ENCODE data around the gene MEA1. TPM values are rescaled to one million over a fixed set of nuclear protein-coding genes. Genes with fewer than 3 reads are reported as not detected.
A peak's percentile ranks its signal among the peaks of the same experiment; 100 is the strongest.

MEA1 gene
- total RNA-seq, 1 donor from 2014 or later = 54.2 TPM

DNA sequence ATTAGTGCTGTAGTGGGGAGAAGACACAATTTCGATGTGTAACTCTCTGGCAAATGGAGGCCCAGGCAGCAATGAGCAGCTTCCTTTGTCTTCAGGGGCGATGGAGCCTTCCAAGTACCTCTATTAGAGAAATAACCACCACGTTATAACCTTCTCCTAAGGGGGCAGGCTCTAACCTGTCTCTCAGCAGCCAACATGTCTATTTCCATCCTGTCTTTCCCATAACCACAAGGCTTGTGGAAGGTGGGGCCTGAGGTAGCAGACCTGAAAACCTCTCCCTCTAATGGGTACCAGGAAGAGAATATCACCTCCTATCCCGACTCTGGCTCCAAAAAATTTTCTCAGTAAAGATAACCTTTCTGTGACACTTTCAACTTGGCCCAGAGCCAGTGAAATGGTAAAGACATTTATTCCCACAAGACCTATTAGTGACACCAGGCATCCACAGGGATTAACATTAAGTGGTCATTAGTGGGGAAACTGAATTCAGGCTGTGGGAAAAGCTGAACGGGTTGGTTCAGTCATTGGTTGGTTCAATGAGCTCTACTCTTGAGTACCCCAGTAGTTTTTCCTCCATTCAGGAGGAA is 38.7 kb downstream of the MEA1 start:
- no peak for FAIRE-seq
- H3K4me3 Mint-ChIP-seq (ENCODE audit: unreplicated experiment) = no peak overlapping the region
- TF ChIP-seq, protein P1, sequence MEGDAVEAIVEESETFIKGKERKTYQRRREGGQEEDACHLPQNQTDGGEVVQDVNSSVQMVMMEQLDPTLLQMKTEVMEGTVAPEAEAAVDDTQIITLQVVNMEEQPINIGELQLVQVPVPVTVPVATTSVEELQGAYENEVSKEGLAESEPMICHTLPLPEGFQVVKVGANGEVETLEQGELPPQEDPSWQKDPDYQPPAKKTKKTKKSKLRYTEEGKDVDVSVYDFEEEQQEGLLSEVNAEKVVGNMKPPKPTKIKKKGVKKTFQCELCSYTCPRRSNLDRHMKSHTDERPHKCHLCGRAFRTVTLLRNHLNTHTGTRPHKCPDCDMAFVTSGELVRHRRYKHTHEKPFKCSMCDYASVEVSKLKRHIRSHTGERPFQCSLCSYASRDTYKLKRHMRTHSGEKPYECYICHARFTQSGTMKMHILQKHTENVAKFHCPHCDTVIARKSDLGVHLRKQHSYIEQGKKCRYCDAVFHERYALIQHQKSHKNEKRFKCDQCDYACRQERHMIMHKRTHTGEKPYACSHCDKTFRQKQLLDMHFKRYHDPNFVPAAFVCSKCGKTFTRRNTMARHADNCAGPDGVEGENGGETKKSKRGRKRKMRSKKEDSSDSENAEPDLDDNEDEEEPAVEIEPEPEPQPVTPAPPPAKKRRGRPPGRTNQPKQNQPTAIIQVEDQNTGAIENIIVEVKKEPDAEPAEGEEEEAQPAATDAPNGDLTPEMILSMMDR (IDR thresholded peaks at IDR 0.05; ENCODE audit: insufficient read depth, low read depth, low read length) = no peak
- no peak for TF ChIP-seq EZH2 (IDR thresholded peaks at IDR 0.05; ENCODE audit: insufficient read depth, low read length)
- Histone ChIP-seq H4K20me1 (ENCODE audit: insufficient read depth, low read length) (peaks cover 14% of the 10 kb centered on the region), H3K27ac (ENCODE audit: low read depth, low read length) (no peak overlapping the region), H2AFZ (ENCODE audit: low read depth, low read length) (no peak overlapping the region), H3K9me3 (ENCODE audit: insufficient read depth, low read depth, low read length) (no peaks in the 10 kb centered on the region), H3K27me3 (ENCODE audit: insufficient read depth, low read length) (no peaks in the 10 kb centered on the region), H3K4me3 (ENCODE audit: insufficient read depth, low read depth, low read length) (no peak overlapping the region), H3K4me2 (ENCODE audit: low read length) (no peak overlapping the region), H3K36me3 (ENCODE audit: insufficient read depth, low read length) (no peaks in the 10 kb centered on the region), H3K79me2 (ENCODE audit: insufficient read depth, low read length) (peaks cover 24% of the 10 kb centered on the region), H3K4me1 (ENCODE audit: insufficient read depth, low read length) (peaks cover 16% of the 10 kb centered on the region), H3K9ac (ENCODE audit: low read length) (no peak overlapping the region)
- H3K36me3 Mint-ChIP-seq (ENCODE audit: low read depth, unreplicated experiment) = peaks cover 10% of the 10 kb centered on the region
- no peak for DNase-seq (ENCODE audit: low read depth)
- peaks cover 23% of the 10 kb centered on the region for H3K4me1 Mint-ChIP-seq (ENCODE audit: low read depth, unreplicated experiment)
- no peaks in the 10 kb centered on the region for H3K27me3 Mint-ChIP-seq (ENCODE audit: low read depth, unreplicated experiment)
- no peaks in the 10 kb centered on the region for H3K9me3 Mint-ChIP-seq (ENCODE audit: unreplicated experiment)
- no peak overlapping the region for H3K27ac Mint-ChIP-seq (ENCODE audit: unreplicated experiment)

DNA sequence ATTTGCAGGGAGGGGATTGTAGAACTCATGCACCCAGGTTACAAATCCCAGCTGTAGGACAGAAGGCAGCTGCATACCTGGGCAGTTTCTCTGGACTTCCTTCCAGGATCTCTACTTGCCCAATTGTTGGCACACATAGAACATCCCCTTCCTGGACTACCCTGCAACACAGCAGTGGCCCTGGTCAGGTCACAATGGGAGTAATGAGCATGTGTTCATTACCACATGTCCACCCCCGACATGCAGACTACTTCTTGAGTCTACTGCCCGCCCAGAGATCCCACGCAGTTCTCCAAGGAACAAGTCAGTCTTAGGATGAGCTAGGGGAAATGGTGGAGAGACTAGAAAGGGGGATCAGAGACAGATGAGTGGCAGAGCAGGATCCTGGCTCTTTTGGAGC is 39.8 kb downstream of the MEA1 start:
- no peaks in the 10 kb centered on the region for H3K9me3 ChIP-seq (ENCODE audit: insufficient read depth, low read depth, low read length)
- H3K4me1 Mint-ChIP-seq (ENCODE audit: low read depth, unreplicated experiment) = peaks cover 14% of the 10 kb centered on the region
- peaks cover 14% of the 10 kb centered on the region for H3K36me3 Mint-ChIP-seq (ENCODE audit: low read depth, unreplicated experiment)
- no peak overlapping the region for H3K9ac ChIP-seq (ENCODE audit: low read length)
- peaks cover 14% of the 10 kb centered on the region for H4K20me1 ChIP-seq (ENCODE audit: insufficient read depth, low read length)
- no peak for DNase-seq (ENCODE audit: low read depth)
- H3K9me3 Mint-ChIP-seq (ENCODE audit: unreplicated experiment) = no peaks in the 10 kb centered on the region
- no peak for FAIRE-seq
- H3K27ac ChIP-seq (ENCODE audit: low read depth, low read length) = no peak overlapping the region
- H3K27ac Mint-ChIP-seq (ENCODE audit: unreplicated experiment) = no peak overlapping the region
- H3K4me3 Mint-ChIP-seq (ENCODE audit: unreplicated experiment) = no peak overlapping the region
- TF ChIP-seq, protein P1 (IDR thresholded peaks at IDR 0.05; ENCODE audit: insufficient read depth, low read depth, low read length) = no peak
- no peak for TF ChIP-seq EZH2 (IDR thresholded peaks at IDR 0.05; ENCODE audit: insufficient read depth, low read length)
- no peaks in the 10 kb centered on the region for H3K27me3 Mint-ChIP-seq (ENCODE audit: low read depth, unreplicated experiment)
- no peak overlapping the region for H3K4me3 ChIP-seq (ENCODE audit: insufficient read depth, low read depth, low read length)
- no peaks in the 10 kb centered on the region for H3K36me3 ChIP-seq (ENCODE audit: insufficient read depth, low read length)
- H2AFZ ChIP-seq (ENCODE audit: low read depth, low read length) = no peak overlapping the region
- H3K27me3 ChIP-seq (ENCODE audit: insufficient read depth, low read length) = no peaks in the 10 kb centered on the region
- H3K79me2 ChIP-seq (ENCODE audit: insufficient read depth, low read length) = peaks cover 19% of the 10 kb centered on the region
- no peak overlapping the region for H3K4me2 ChIP-seq (ENCODE audit: low read length)
- H3K4me1 ChIP-seq (ENCODE audit: insufficient read depth, low read length) = peaks cover 9% of the 10 kb centered on the region

DNA sequence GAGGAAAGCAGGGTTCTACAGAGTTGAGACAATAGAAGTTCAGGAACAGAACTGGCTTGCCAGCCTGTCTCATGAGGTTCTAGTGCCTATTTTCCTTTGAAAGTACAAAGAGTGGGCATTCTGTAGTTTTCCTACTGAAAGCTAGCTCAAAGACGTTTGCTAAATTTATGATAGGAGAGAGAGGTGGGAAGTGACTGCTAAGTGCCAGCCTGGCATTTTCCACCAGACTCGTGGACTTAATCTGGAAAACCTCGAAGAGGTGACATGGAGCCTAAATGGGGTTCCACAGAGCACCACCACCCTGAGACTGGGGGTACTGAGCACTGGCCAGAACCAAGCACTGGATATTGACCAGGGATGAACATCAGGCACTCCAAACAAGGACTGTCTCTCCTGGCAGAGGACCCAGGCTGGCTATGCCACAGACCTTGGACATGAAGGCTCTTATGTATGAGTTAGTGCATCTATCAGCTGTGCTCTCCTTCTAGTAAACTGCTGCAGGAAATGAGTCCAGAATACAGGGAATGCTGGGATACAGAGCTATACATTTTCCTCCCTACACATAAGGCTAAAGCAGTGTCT is 41.9 kb downstream of the MEA1 start:
- Histone ChIP-seq H3K9ac (ENCODE audit: low read length) (no peak overlapping the region), H3K79me2 (ENCODE audit: insufficient read depth, low read length) (peaks cover under 1% of the 10 kb centered on the region), H3K4me3 (ENCODE audit: insufficient read depth, low read depth, low read length) (no peak overlapping the region), H3K27ac (ENCODE audit: low read depth, low read length) (no peak overlapping the region), H3K27me3 (ENCODE audit: insufficient read depth, low read length) (no peaks in the 10 kb centered on the region), H3K4me2 (ENCODE audit: low read length) (no peak overlapping the region), H3K9me3 (ENCODE audit: insufficient read depth, low read depth, low read length) (no peaks in the 10 kb centered on the region), H2AFZ (ENCODE audit: low read depth, low read length) (no peak overlapping the region), H3K36me3 (ENCODE audit: insufficient read depth, low read length) (no peaks in the 10 kb centered on the region), H4K20me1 (ENCODE audit: insufficient read depth, low read length) (peaks cover 9% of the 10 kb centered on the region), H3K4me1 (ENCODE audit: insufficient read depth, low read length) (peaks cover 6% of the 10 kb centered on the region)
- FAIRE-seq = no peak
- peak overlapping the region; percentile 81 for H3K27ac Mint-ChIP-seq (ENCODE audit: unreplicated experiment)
- H3K4me1 Mint-ChIP-seq (ENCODE audit: low read depth, unreplicated experiment) = peaks cover 12% of the 10 kb centered on the region
- TF ChIP-seq EZH2 (IDR thresholded peaks at IDR 0.05; ENCODE audit: insufficient read depth, low read length) = no peak
- no peak overlapping the region for H3K4me3 Mint-ChIP-seq (ENCODE audit: unreplicated experiment)
- H3K36me3 Mint-ChIP-seq (ENCODE audit: low read depth, unreplicated experiment) = peaks cover 15% of the 10 kb centered on the region
- DNase-seq (ENCODE audit: low read depth) = no peak
- no peaks in the 10 kb centered on the region for H3K27me3 Mint-ChIP-seq (ENCODE audit: low read depth, unreplicated experiment)
- H3K9me3 Mint-ChIP-seq (ENCODE audit: unreplicated experiment) = no peaks in the 10 kb centered on the region

All from astrocyte (in vitro differentiated cells and primary cell).